Common myeloid progenitor, CD34-positive (primary cell): ENCODE results near the gene DCAF11.

Experiments
- CTCF ChIA-PET: fragments of 350-600 bp; sonication (Branson Sonifier 250); formaldehyde crosslinking; loops from one replicate; lab custom pipeline; 2021; ENCODE audit warnings: antibody characterized with exemption; lab: Charles Lee
- POLR2A ChIA-PET: fragments of 350-600 bp; sonication (Branson Sonifier 250); formaldehyde crosslinking; loops from one replicate; lab custom pipeline; 2021; ENCODE audit warnings: antibody characterized with exemption; lab: Charles Lee
- DNase-seq, 3 donors: peaks; one replicate each; pipeline versions ENCODE4 v3.0.0 to v3.0.0-alpha.2; 2013
- H3K27ac ChIP-seq, 2 experiments: 1 replicate in 1 of 2; 2 replicates in 1 of 2; pipeline ENCODE4 v1.7.0; 2013; ENCODE audit warnings: inconsistent platforms in 2 of 2, low read length in 2 of 2, mild to moderate bottlenecking in 2 of 2, low read depth in 1 of 2, moderate library complexity in 1 of 2; ENCODE audit not compliant: severe bottlenecking in 2 of 2, insufficient read depth in 1 of 2, poor library complexity in 1 of 2
- H3K27me3 ChIP-seq, 5 experiments: replicated peaks in 2 of 5; 1 replicate in 3 of 5; 2 replicates in 2 of 5; pipeline versions ENCODE4 v1.6.1 to v1.7.0; 2013; ENCODE audit warnings: low read length in 4 of 5, mild to moderate bottlenecking in 2 of 5, moderate library complexity in 2 of 5, inconsistent platforms in 1 of 5; ENCODE audit not compliant: insufficient read depth in 5 of 5, control insufficient read depth in 4 of 5
- H3K36me3 ChIP-seq, 4 experiments: 1 replicate in 2 of 4; 2 replicates in 2 of 4; pipeline versions ENCODE4 v1.6.1 to v1.7.0; 2013; ENCODE audit warnings: low read length in 3 of 4, control low read depth in 1 of 4, mild to moderate bottlenecking in 1 of 4; ENCODE audit not compliant: control insufficient read depth in 4 of 4, insufficient read depth in 4 of 4
- H3K4me1 ChIP-seq, 4 experiments: 1 replicate in 3 of 4; 2 replicates in 1 of 4; pipeline versions ENCODE4 v1.6.1 to v1.7.1; 2013; ENCODE audit warnings: low read length in 3 of 4, mild to moderate bottlenecking in 3 of 4, control low read depth in 1 of 4, inconsistent platforms in 1 of 4, moderate library complexity in 1 of 4; ENCODE audit not compliant: control insufficient read depth in 4 of 4, insufficient read depth in 4 of 4; ENCODE audit errors: control extremely low read depth in 1 of 4
- H3K4me3 ChIP-seq, 7 experiments: 1 replicate in 4 of 7; 2 replicates in 3 of 7; pipeline versions ENCODE4 v1.5.1 to v1.7.0; 2013; ENCODE audit warnings: mild to moderate bottlenecking in 7 of 7, low read length in 6 of 7, moderate library complexity in 6 of 7, inconsistent platforms in 2 of 7, low read depth in 2 of 7, control low read depth in 1 of 7; ENCODE audit not compliant: insufficient read depth in 4 of 7, control insufficient read depth in 1 of 7; ENCODE audit errors: extremely low read depth in 1 of 7
- H3K9me3 ChIP-seq, 5 experiments: 1 replicate in 4 of 5; 2 replicates in 1 of 5; pipeline versions ENCODE4 v1.6.1 to v1.7.1; 2013; ENCODE audit warnings: low read length in 4 of 5, mild to moderate bottlenecking in 2 of 5, inconsistent platforms in 1 of 5, low read depth in 1 of 5, moderate library complexity in 1 of 5; ENCODE audit not compliant: control insufficient read depth in 4 of 5, insufficient read depth in 2 of 5; ENCODE audit errors: control extremely low read depth in 1 of 5
- WGBS: methylation state at CpG from one replicate; pipeline ENCODE4 v1.1.5; 2013; ENCODE audit not compliant: insufficient coverage; 5-methylcytosine and 5-hydroxymethylcytosine counted together

DCAF11 gene

DNA sequence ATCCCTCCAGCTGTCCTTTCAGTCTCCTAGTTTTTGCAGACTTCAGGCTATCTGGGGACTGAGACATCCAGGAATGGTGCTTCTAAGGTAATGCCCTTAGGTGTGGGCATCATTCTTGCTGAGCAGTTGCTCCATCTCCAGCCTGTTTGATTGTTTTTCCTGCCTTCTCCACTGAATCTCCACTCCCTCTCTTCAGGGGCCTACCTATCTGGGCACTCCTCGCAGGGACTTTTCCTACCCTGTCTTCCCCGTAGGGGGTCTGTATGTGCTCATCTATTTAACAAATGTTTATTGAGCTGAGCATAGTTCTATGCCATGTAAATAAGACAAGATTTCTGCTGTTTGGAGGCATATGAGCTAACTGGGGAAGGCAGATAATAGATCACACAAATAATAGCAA is 18.4 kb downstream of the DCAF11 start:
- Histone ChIP-seq H3K27ac (no peak overlapping the region), H3K9me3 (no peaks in the 10 kb centered on the region), H3K27me3 (no peaks in the 10 kb centered on the region), H3K4me1 (peaks cover 0 to 41% (median 27%) of the 10 kb centered on the region in 4 experiments), H3K36me3 (peaks cover 0 to 10% (median 8%) of the 10 kb centered on the region in 4 experiments), H3K4me3 (no peak overlapping the region)
- no CpG with 5 or more reads among the region's 2 CpGs for WGBS
- DNase-seq, result no peak
- CTCF ChIA-PET, result interaction anchor here (1.2 to 5.7 kb wide), 4 partner anchors 8 to 27 kb away, joined by 3 to 46 read pairs (median 10); partner anchors contain the start of genes DCAF11, EMC9, IRF9 and NRL
- POLR2A ChIA-PET, result interaction anchor here (1.0 kb wide), 1 partner anchor 8 kb away, joined by 3 read pairs; the partner anchor contains the start of gene EMC9

DNA sequence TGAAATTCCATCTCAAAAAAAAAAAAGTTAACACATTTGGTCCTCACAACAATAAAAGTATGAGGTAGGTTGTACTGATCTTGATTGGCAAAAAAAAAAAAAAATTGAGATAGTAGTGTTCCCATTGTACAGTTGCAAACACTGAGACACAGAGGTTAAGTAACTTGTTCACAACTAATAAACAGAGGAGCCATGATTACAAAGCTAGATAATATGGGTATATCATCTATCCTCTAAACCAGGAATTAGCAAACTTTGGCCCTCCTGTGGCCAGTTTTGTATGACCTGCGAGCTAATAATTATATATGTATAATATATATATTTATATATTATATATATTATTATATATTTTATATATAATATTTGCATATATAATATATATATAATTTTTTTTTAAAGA is 19.2 kb downstream of the DCAF11 start:
- Histone ChIP-seq H3K27ac (no peak overlapping the region), H3K4me3 (no peak overlapping the region), H3K36me3 (peaks cover 5 to 17% (median 14%) of the 10 kb centered on the region in 4 experiments), H3K4me1 (peaks cover 0 to 41% (median 27%) of the 10 kb centered on the region in 4 experiments), H3K9me3 (no peaks in the 10 kb centered on the region), H3K27me3 (no peaks in the 10 kb centered on the region)
- peak in 1 of 3 donors; percentile 39 for DNase-seq
- WGBS, result no CpG with 5 or more reads among the region's 1 CpG
- POLR2A ChIA-PET, result interaction anchor here (0.9 kb wide), 1 partner anchor 12 kb away, joined by 3 read pairs; no protein-coding TSS in a partner anchor
- CTCF ChIA-PET, result interaction anchor here (1.2 to 5.7 kb wide), 5 partner anchors 7 to 27 kb away, joined by 3 to 46 read pairs (median 9); partner anchors contain the start of genes DCAF11, EMC9, IRF9 and NRL

DNA sequence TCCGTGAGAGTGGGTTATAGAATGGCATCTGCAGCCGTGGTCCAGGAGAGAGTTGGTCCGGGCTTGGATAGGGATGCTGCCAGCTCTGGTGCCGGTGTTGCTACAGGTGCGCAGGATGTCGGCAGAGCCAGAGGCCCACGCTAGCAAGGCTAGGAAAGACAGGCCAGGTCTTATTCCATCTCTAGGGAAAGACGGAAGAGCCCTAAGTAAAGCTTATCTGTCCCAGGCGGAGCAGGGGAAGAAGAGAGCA is 20.9 kb downstream of the DCAF11 start:
- peak overlapping the region; percentile 52 to 96 (median 87) for H3K4me3 ChIP-seq
- no peaks in the 10 kb centered on the region for H3K9me3 ChIP-seq
- peak in 1 of 3 donors; percentile 23 for DNase-seq
- POLR2A ChIA-PET, result interaction anchor here (0.7 to 1.5 kb wide), 4 partner anchors 12 to 26 kb away, joined by 3 to 10 read pairs (median 3); partner anchors contain the start of genes DCAF11, NRL and RNF31
- H3K4me1 ChIP-seq, result peaks cover 2 to 54% (median 35%) of the 10 kb centered on the region in 4 experiments
- peak overlapping the region in 1 of 2 experiments; percentile 68 for H3K27ac ChIP-seq
- no peaks in the 10 kb centered on the region for H3K27me3 ChIP-seq
- WGBS, result 11% methylated on average over 9 of the region's 9 CpGs
- CTCF ChIA-PET, result interaction anchor here (0.7 to 6.4 kb wide), 9 partner anchors 11 to 77 kb away, joined by 3 to 61 read pairs (median 5); partner anchors contain the start of genes DCAF11, IRF9, NRL and PSME2
- peaks cover 5 to 27% (median 16%) of the 10 kb centered on the region in 4 experiments for H3K36me3 ChIP-seq

DNA sequence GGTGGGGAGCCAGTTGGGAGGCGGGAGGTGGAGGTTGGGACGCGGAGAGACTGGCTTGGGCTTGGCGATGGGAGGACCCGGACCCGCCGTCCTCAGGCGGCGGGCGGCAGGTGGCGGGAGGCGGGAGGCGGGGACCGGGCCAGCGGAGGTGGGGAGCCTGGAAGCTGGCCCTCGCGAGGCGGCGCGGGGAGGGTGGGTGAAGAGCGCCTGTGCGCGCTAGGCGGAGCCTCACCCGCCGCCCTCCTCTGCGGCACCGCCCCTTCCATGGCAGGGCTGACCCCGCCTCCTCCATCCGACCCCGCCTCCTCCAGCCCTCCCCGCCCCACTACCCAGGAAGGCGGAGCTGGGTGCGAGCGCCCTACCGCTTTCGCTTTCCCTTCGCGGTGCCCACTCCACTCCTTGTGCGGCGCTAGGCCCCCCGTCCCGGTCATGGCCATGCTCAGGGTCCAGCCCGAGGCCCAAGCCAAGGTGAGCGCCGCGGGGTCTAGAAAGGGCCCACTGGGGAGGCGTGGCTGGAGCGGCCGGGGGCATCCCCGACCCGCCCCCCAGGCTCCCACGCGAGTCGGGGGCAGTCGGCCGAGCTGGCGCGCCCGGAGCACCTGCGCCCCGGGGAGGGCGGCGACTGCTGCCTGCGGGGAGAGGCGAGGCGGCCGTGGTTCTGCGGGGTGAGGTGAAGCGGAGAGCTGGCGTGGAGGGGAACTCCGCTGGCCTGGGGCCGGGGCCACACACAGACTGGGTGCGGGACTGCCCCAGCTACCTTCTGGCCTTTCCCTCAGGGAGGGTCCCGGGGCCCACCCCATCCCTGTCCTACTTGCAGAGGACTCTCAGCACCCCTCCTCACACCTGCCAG is 21.5 kb downstream of the DCAF11 start, which contains the start of gene PSME1:
TSS of gene PSME1 (plus strand) at position 361 of the 850 bp plus-strand sequence. CDS start at position 430, 69 bp downstream.
- under 1% methylated on average over 36 of the region's 75 CpGs for WGBS
- DNase-seq, result peak; percentile 88 to 95 (median 94)
- peaks cover 2 to 56% (median 36%) of the 10 kb centered on the region in 4 experiments for H3K4me1 ChIP-seq

GRCh38 chr14:24136684-24137528 is 22.3 kb downstream of the DCAF11 start:
- Histone ChIP-seq H3K36me3 (peaks cover 5 to 27% (median 16%) of the 10 kb centered on the region in 4 experiments), H3K4me1 (peaks cover 2 to 55% (median 38%) of the 10 kb centered on the region in 4 experiments), H3K27ac (peak overlapping the region; percentile 58 to 83), H3K9me3 (no peaks in the 10 kb centered on the region), H3K4me3 (peak overlapping the region; percentile 71 to 96 (median 87)), H3K27me3 (no peaks in the 10 kb centered on the region)
- DNase-seq, result no peak
- CTCF ChIA-PET, result interaction anchor here (1.0 to 6.4 kb wide), 10 partner anchors 9 to 79 kb away, joined by 3 to 61 read pairs (median 7); partner anchors contain the start of genes DCAF11, IRF9, NRL and RNF31
- WGBS, result 25% methylated on average over 8 of the region's 13 CpGs
- POLR2A ChIA-PET, result interaction anchor here (0.7 to 2.0 kb wide), 5 partner anchors 10 to 55 kb away, joined by 3 to 10 read pairs (median 3); partner anchors contain the start of genes DCAF11, NRL, PSME2 and RNF31

More for the DNA sequence above, 21.5 kb downstream of the DCAF11 start, which contains the start of gene PSME1:
- CTCF ChIA-PET, result interaction anchor here (0.7 to 6.4 kb wide), 10 partner anchors 11 to 78 kb away, joined by 3 to 61 read pairs (median 6); partner anchors contain the start of genes DCAF11, IRF9, NRL and PSME2
- H3K36me3 ChIP-seq, result peaks cover 5 to 27% (median 16%) of the 10 kb centered on the region in 4 experiments
- peak within 1 kb of the TSS; percentile 71 to 96 (median 87) for H3K4me3 ChIP-seq
- peak within 1 kb of the TSS; percentile 58 to 83 for H3K27ac ChIP-seq
- POLR2A ChIA-PET, result interaction anchor here (0.7 to 1.5 kb wide), 5 partner anchors 11 to 26 kb away, joined by 3 to 10 read pairs (median 3); partner anchors contain the start of genes DCAF11, NRL, PSME2 and RNF31
- no peaks in the 10 kb centered on the region for H3K9me3 ChIP-seq
- no peaks in the 10 kb centered on the region for H3K27me3 ChIP-seq
